ENCODE data around the gene E2F6.

The E2F6 gene

DNA sequence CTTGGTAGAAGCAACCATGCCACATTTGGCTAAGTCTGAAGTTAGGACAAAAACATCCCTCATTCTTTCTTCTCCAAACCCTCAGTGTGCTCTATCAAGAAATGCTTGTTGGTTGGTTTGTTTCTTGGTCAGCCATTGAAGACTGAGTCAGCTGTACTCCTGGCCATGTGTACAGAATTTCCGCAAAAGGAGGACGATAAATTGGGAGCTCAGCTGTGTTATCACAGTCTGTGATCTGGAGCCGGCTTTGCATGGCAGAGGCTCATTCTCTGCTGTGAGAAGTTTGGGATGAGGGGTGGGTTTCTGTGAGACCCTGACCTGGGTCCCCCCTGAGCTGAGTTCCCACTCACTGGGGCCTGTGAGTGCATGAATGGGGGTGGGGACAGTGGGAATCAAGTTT is 26.3 kb upstream of the E2F6 start:
- H3K9me3 ChIP-seq (ENCODE audit: low read length), result no peaks in the 10 kb centered on the region
- no peaks in the 10 kb centered on the region for H3K36me3 ChIP-seq (ENCODE audit: insufficient read depth, low read length)
- no peak overlapping the region for H3K27ac ChIP-seq (ENCODE audit: low read depth, low read length)
- no peaks in the 10 kb centered on the region for H3K27me3 ChIP-seq (ENCODE audit: control insufficient read depth in 1 of 2, insufficient read depth in 2 of 2, low read length in 2 of 2)
- no peaks in the 10 kb centered on the region for H3K4me1 ChIP-seq (ENCODE audit: insufficient read depth, low read length)
- H3K4me3 ChIP-seq (ENCODE audit: low read depth in 1 of 2, low read length in 2 of 2), result no peak overlapping the region
- H3K9ac ChIP-seq (ENCODE audit: low read length), result no peak overlapping the region

GRCh38 chr2:11491348-11491933 is 25.5 kb upstream of the E2F6 start:
- no peak overlapping the region for H3K27ac ChIP-seq (ENCODE audit: low read depth, low read length)
- no peaks in the 10 kb centered on the region for H3K9me3 ChIP-seq (ENCODE audit: low read length)
- H3K27me3 ChIP-seq (ENCODE audit: control insufficient read depth in 1 of 2, insufficient read depth in 2 of 2, low read length in 2 of 2), result peaks cover 0 to 2% of the 10 kb centered on the region in 2 donors
- H3K36me3 ChIP-seq (ENCODE audit: insufficient read depth, low read length), result no peaks in the 10 kb centered on the region
- H3K4me1 ChIP-seq (ENCODE audit: insufficient read depth, low read length), result no peaks in the 10 kb centered on the region
- no peak overlapping the region for H3K4me3 ChIP-seq (ENCODE audit: low read depth in 1 of 2, low read length in 2 of 2)
- H3K9ac ChIP-seq (ENCODE audit: low read length), result no peak overlapping the region

GRCh38 chr2:11490194-11490593 is 24.2 kb upstream of the E2F6 start:
- no peaks in the 10 kb centered on the region for H3K9me3 ChIP-seq (ENCODE audit: low read length)
- H3K4me1 ChIP-seq (ENCODE audit: insufficient read depth, low read length), result no peaks in the 10 kb centered on the region
- H3K36me3 ChIP-seq (ENCODE audit: insufficient read depth, low read length), result no peaks in the 10 kb centered on the region
- no peak overlapping the region for H3K9ac ChIP-seq (ENCODE audit: low read length)
- H3K27me3 ChIP-seq (ENCODE audit: control insufficient read depth in 1 of 2, insufficient read depth in 2 of 2, low read length in 2 of 2), result peaks cover 0 to 15% of the 10 kb centered on the region in 2 donors
- no peak overlapping the region for H3K27ac ChIP-seq (ENCODE audit: low read depth, low read length)
- no peak overlapping the region for H3K4me3 ChIP-seq (ENCODE audit: low read depth in 1 of 2, low read length in 2 of 2)

DNA sequence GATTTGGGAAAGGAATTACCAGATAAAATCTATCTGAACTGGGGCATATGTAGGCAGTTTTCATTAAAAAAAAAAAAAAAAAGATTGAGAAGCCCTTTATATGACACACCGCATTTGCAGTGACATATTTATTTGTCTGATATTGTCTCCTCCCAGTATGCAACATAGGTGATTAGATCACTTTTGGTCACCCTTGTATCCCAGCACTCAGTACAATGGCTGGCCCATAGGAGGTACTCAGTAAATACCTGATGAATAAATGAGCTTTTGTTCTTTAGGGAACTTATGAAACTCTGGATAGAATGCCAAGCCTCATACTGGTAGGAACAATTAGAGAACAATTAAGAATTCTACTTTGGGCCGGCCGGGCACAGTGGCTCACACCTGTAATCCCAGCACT is 22.8 kb upstream of the E2F6 start:
- Histone ChIP-seq H3K27me3 (ENCODE audit: control insufficient read depth in 1 of 2, insufficient read depth in 2 of 2, low read length in 2 of 2) (peaks cover 0 to 25% of the 10 kb centered on the region in 2 donors), H3K9me3 (ENCODE audit: low read length) (no peaks in the 10 kb centered on the region), H3K36me3 (ENCODE audit: insufficient read depth, low read length) (no peaks in the 10 kb centered on the region), H3K4me1 (ENCODE audit: insufficient read depth, low read length) (no peaks in the 10 kb centered on the region), H3K4me3 (ENCODE audit: low read depth in 1 of 2, low read length in 2 of 2) (no peak overlapping the region), H3K27ac (ENCODE audit: low read depth, low read length) (no peak overlapping the region), H3K9ac (ENCODE audit: low read length) (no peak overlapping the region)

GRCh38 chr2:11483806-11484617 is 18.1 kb upstream of the E2F6 start:
- Histone ChIP-seq H3K4me1 (ENCODE audit: insufficient read depth, low read length) (no peaks in the 10 kb centered on the region), H3K9me3 (ENCODE audit: low read length) (no peaks in the 10 kb centered on the region), H3K36me3 (ENCODE audit: insufficient read depth, low read length) (no peaks in the 10 kb centered on the region), H3K27me3 (ENCODE audit: control insufficient read depth in 1 of 2, insufficient read depth in 2 of 2, low read length in 2 of 2) (peaks cover 0 to 48% of the 10 kb centered on the region in 2 donors), H3K9ac (ENCODE audit: low read length) (no peak overlapping the region), H3K4me3 (ENCODE audit: low read depth in 1 of 2, low read length in 2 of 2) (peak overlapping the region in 1 of 2 donors; percentile 45), H3K27ac (ENCODE audit: low read depth, low read length) (no peak overlapping the region)

GRCh38 chr2:11482473-11483035 is 16.6 kb upstream of the E2F6 start:
- no peaks in the 10 kb centered on the region for H3K4me1 ChIP-seq (ENCODE audit: insufficient read depth, low read length)
- peaks cover 0 to 48% of the 10 kb centered on the region in 2 donors for H3K27me3 ChIP-seq (ENCODE audit: control insufficient read depth in 1 of 2, insufficient read depth in 2 of 2, low read length in 2 of 2)
- H3K9me3 ChIP-seq (ENCODE audit: low read length), result no peaks in the 10 kb centered on the region
- no peaks in the 10 kb centered on the region for H3K36me3 ChIP-seq (ENCODE audit: insufficient read depth, low read length)
- H3K4me3 ChIP-seq (ENCODE audit: low read depth in 1 of 2, low read length in 2 of 2), result peak overlapping the region; percentile 26 to 45
- H3K27ac ChIP-seq (ENCODE audit: low read depth, low read length), result no peak overlapping the region
- H3K9ac ChIP-seq (ENCODE audit: low read length), result no peak overlapping the region

DNA sequence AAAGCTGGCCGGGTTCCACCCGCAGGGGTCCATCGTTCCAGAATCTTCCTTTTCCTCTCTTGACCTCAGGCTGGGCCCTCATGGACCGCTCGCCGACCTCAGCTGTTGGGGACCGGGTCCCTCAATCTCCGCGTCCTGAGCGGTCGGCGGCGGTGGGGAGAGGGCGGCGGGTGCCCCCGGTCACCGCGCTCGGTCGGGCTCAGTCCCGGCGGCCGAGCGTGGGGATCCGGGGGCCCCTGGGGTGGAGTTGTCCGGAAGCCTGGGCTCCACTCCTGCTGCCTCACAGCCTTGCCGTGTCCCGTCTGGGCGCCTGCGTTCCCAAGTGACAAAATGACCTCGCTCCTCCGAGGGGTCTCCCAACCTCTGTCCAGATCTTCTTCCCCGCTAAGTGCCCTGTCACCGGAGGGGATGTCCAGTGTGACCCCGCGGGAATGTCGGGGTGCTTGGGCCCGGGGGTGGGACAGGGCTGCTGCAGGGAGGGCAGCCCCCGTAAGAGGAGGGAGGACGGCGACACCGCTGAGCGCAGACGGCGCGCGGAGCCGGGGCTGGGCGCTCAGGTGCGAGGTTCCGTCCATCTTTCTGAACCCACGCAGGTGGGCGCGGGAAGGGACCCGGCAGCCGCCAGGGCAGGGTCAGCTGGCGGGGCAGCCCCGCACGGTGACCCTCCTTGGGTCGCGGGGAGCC is 16.0 kb upstream of the E2F6 start:
- H3K27me3 ChIP-seq (ENCODE audit: control insufficient read depth in 1 of 2, insufficient read depth in 2 of 2, low read length in 2 of 2), result peaks cover 0 to 48% of the 10 kb centered on the region in 2 donors
- H3K9ac ChIP-seq (ENCODE audit: low read length), result no peak overlapping the region
- H3K36me3 ChIP-seq (ENCODE audit: insufficient read depth, low read length), result no peaks in the 10 kb centered on the region
- H3K4me1 ChIP-seq (ENCODE audit: insufficient read depth, low read length), result no peaks in the 10 kb centered on the region
- H3K9me3 ChIP-seq (ENCODE audit: low read length), result no peaks in the 10 kb centered on the region
- no peak overlapping the region for H3K4me3 ChIP-seq (ENCODE audit: low read depth in 1 of 2, low read length in 2 of 2)
- H3K27ac ChIP-seq (ENCODE audit: low read depth, low read length), result no peak overlapping the region

DNA sequence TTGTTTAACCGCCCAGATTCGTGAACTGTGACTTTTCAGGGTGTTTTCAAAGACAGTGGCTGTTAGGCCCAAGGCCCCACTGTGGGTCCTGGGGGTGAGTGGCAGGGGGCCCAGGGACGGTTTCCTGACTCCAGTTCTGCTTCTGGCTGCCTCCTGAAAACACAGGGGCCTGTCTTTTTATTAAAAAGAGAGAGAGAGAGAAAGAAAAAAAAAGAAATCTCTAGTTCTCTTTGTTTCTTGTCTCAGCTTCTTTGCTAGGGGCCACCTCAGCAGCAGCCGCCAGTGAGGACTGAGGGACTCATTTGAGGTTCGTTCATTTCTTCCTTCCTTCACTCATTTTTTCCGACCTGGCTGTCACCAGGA is 15.4 kb upstream of the E2F6 start:
- Histone ChIP-seq H3K9ac (ENCODE audit: low read length) (no peak overlapping the region), H3K4me1 (ENCODE audit: insufficient read depth, low read length) (no peaks in the 10 kb centered on the region), H3K36me3 (ENCODE audit: insufficient read depth, low read length) (no peaks in the 10 kb centered on the region), H3K27ac (ENCODE audit: low read depth, low read length) (no peak overlapping the region), H3K4me3 (ENCODE audit: low read depth in 1 of 2, low read length in 2 of 2) (no peak overlapping the region), H3K27me3 (ENCODE audit: control insufficient read depth in 1 of 2, insufficient read depth in 2 of 2, low read length in 2 of 2) (peaks cover 0 to 45% of the 10 kb centered on the region in 2 donors), H3K9me3 (ENCODE audit: low read length) (no peaks in the 10 kb centered on the region)

GRCh38 chr2:11480859-11481258 is 14.9 kb upstream of the E2F6 start:
- no peak overlapping the region for H3K9ac ChIP-seq (ENCODE audit: low read length)
- H3K9me3 ChIP-seq (ENCODE audit: low read length), result no peaks in the 10 kb centered on the region
- no peak overlapping the region for H3K27ac ChIP-seq (ENCODE audit: low read depth, low read length)
- no peak overlapping the region for H3K4me3 ChIP-seq (ENCODE audit: low read depth in 1 of 2, low read length in 2 of 2)
- H3K4me1 ChIP-seq (ENCODE audit: insufficient read depth, low read length), result no peaks in the 10 kb centered on the region
- no peaks in the 10 kb centered on the region for H3K36me3 ChIP-seq (ENCODE audit: insufficient read depth, low read length)
- peaks cover 0 to 40% of the 10 kb centered on the region in 2 donors for H3K27me3 ChIP-seq (ENCODE audit: control insufficient read depth in 1 of 2, insufficient read depth in 2 of 2, low read length in 2 of 2)

GRCh38 chr2:11480406-11480805 is 14.4 kb upstream of the E2F6 start:
- H3K9me3 ChIP-seq (ENCODE audit: low read length), result no peaks in the 10 kb centered on the region
- H3K27ac ChIP-seq (ENCODE audit: low read depth, low read length), result no peak overlapping the region
- H3K27me3 ChIP-seq (ENCODE audit: control insufficient read depth in 1 of 2, insufficient read depth in 2 of 2, low read length in 2 of 2), result peaks cover 0 to 35% of the 10 kb centered on the region in 2 donors
- H3K9ac ChIP-seq (ENCODE audit: low read length), result no peak overlapping the region
- H3K36me3 ChIP-seq (ENCODE audit: insufficient read depth, low read length), result no peaks in the 10 kb centered on the region
- no peaks in the 10 kb centered on the region for H3K4me1 ChIP-seq (ENCODE audit: insufficient read depth, low read length)
- H3K4me3 ChIP-seq (ENCODE audit: low read depth in 1 of 2, low read length in 2 of 2), result no peak overlapping the region

GRCh38 chr2:11478899-11479605 is 13.1 kb upstream of the E2F6 start:
- Histone ChIP-seq H3K27ac (ENCODE audit: low read depth, low read length) (no peak overlapping the region), H3K9ac (ENCODE audit: low read length) (no peak overlapping the region)

More at GRCh38 chr2:11478899-11479605, 13.1 kb upstream of the E2F6 start:
- Histone ChIP-seq H3K4me3 (ENCODE audit: low read depth in 1 of 2, low read length in 2 of 2) (no peak overlapping the region), H3K9me3 (ENCODE audit: low read length) (no peaks in the 10 kb centered on the region), H3K36me3 (ENCODE audit: insufficient read depth, low read length) (no peaks in the 10 kb centered on the region), H3K4me1 (ENCODE audit: insufficient read depth, low read length) (no peaks in the 10 kb centered on the region), H3K27me3 (ENCODE audit: control insufficient read depth in 1 of 2, insufficient read depth in 2 of 2, low read length in 2 of 2) (peaks cover 0 to 25% of the 10 kb centered on the region in 2 donors)
